ENCODE measurements around the gene TMEM266. TPM values are rescaled to one million over a fixed set of nuclear protein-coding genes. Genes with fewer than 3 reads are reported as not detected.

The TMEM266 gene
- total and polyA plus RNA-seq, 5 experiments from 2014 or later, result not detected

DNA sequence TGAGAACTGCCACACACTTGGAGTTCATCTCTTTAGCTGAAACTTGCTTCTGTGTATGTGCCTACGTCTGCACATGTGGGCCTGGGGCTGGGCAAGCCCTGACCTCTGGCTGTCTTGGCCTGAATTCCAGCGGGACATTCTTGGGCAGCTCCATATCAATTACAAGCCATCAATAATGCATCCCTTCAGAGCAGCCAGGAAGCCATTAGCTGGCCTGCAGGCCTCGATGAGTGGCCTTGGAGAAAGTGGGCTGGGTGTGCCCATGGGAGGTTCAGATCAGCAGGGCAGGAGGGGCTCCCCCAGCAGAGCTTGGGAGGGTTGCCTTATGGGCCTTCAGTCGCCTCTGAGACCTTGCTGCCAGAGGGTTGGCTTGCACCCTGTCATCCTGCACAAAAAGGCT lies 127.4 kb downstream of the TMEM266 start:
- DNase-seq (no peak), ATAC-seq (no peak)
- Mint-ChIP-seq H3K4me1 (peaks cover 10 to 14% (median 11%) of the 10 kb centered on the region in 4 donors), H3K27me3 (peaks cover 33 to 74% (median 38%) of the 10 kb centered on the region in 5 donors), H3K36me3 (no peaks in the 10 kb centered on the region), H3K27ac (no peak overlapping the region), H3K4me3 (no peak overlapping the region), H3K9me3 (no peaks in the 10 kb centered on the region)
- POLR2A ChIA-PET, result no interaction called here

- Mint-ChIP-seq H3K36me3 (no peaks in the 10 kb centered on the region), H3K9me3 (no peaks in the 10 kb centered on the region), H3K27ac (no peak overlapping the region), H3K27me3 (peaks cover 35 to 75% (median 44%) of the 10 kb centered on the region in 5 donors), H3K4me3 (peak overlapping the region in 2 of 10 donors; percentile 26 to 58), H3K4me1 (peaks cover 11 to 18% (median 11%) of the 10 kb centered on the region in 4 donors)
- POLR2A ChIA-PET, result no interaction called here
- DNase-seq (no peak), ATAC-seq (no peak)
Measured at GRCh38 chr15:76189106-76189505, 129.3 kb downstream of the TMEM266 start.

DNA sequence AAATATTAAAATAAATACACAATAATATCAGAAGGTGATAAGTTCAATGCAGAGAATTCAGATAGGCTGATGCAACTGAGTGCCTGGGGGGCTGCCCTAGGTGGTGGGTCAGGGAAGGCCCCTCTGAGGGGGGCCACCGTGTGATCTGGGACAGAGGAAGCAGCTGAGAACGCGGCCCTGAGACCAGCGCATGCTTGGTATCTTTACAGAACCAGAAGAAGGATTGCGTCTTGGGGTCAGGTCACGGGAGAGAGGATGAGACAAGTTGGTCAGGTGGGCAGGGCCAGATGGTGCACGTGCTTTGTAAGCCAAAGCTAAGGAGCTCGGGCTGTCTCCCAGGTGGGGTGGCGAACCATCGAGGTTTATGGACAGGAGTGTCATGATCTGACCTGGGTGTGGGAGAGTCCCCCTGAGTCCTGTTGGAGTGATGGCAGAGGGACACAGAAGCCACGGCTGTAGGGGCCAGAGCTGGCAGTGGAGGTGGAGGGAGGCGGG lies 130.3 kb downstream of the TMEM266 start:
- no peaks in the 10 kb centered on the region for H3K9me3 Mint-ChIP-seq
- H3K36me3 Mint-ChIP-seq, result no peaks in the 10 kb centered on the region
- H3K27ac Mint-ChIP-seq, result peak overlapping the region in 2 of 10 donors; percentile 28 to 38
- peaks cover 34 to 70% (median 44%) of the 10 kb centered on the region in 5 donors for H3K27me3 Mint-ChIP-seq
- ATAC-seq, result no peak
- DNase-seq, result no peak
- H3K4me3 Mint-ChIP-seq, result peak overlapping the region in 6 of 10 donors; percentile 39 to 72 (median 52)
- POLR2A ChIA-PET, result no interaction called here
- peaks cover 11 to 18% (median 11%) of the 10 kb centered on the region in 4 donors for H3K4me1 Mint-ChIP-seq

DNA sequence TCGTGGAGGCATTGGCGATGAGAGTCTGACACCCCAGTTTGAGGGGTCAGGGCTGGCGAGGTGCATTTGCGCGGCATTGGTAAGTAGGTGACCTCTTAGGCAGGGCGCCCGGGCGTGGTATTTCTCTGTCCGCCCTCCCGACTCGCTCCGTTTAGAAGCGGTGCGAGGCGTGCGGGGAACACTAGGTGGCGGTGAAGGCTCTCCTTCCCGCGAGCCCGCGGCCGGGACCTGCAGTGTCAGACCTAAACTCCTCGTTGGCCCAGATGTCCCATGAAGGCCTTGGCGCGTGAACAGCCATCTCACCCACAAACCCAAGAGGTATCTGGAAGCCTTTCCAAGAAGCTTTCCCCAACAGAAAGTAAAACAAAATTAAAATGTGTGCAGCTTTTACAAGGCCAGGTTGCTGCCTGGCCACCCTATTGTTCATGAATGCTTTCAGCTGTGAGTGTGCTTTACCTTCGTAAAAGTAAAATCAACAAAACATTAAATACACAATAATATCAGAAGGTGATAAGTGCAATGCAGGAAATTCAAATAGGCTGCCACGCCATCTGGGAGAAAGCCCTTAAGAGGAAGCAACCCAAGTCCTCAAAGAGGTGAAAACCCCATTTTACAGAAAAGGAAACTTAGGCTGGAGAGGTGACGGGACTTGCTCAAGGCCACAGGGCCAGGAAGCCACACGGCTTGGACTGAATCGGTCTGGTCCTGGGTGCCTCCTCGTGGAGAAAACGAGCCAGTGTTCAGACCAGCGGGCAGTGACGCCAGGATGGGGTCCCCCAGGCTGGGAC lies 131.2 kb downstream of the TMEM266 start:
- Mint-ChIP-seq H3K4me1 (peaks cover 11 to 18% (median 11%) of the 10 kb centered on the region in 4 donors), H3K4me3 (peak overlapping the region; percentile 53 to 77 (median 68)), H3K27me3 (peaks cover 29 to 61% (median 39%) of the 10 kb centered on the region in 5 donors), H3K9me3 (no peaks in the 10 kb centered on the region), H3K36me3 (no peaks in the 10 kb centered on the region), H3K27ac (peak overlapping the region in 2 of 10 donors; percentile 28 to 65)
- POLR2A ChIA-PET, result no interaction called here
- DNase-seq (peak; percentile 17 to 76 (median 52)), ATAC-seq (peak; percentile 86 to 95)

DNA sequence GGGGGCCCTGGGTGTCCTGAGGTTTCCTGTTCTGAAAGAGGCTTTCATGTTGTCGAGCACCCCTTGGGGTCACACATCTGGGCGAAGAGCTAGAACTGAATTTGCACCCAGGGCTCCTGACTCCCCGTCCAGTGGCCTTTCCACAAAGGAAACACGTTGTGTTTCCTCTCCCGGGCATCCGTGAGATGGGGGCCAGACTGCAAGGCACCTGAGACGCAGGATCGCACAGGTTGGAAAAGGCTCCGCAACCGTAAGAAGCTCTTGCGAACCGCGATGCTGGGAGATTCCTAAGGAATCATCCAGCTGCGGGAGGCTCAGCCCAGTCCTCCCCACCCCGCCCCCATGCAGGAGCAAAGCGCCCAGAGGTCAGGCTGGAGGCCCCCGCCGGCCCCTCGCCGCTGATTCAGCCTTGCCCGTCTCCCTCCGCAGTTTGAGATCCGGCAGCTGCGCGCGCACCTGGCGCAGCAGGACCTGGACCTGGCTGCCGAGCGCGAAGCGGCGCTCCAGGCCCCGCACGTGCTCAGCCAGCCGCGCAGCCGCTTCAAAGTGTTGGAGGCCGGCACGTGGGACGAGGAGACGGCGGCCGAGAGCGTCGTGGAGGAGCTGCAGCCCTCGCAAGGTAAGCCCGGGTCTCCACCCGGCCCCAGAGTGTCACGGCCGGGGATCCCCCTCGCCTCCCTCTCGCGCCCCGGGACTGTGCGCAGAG lies 131.9 kb downstream of the TMEM266 start:
- Mint-ChIP-seq H3K4me3 (no peak overlapping the region), H3K36me3 (no peaks in the 10 kb centered on the region), H3K27me3 (peaks cover 25 to 54% (median 35%) of the 10 kb centered on the region in 5 donors), H3K27ac (no peak overlapping the region), H3K9me3 (no peaks in the 10 kb centered on the region), H3K4me1 (peaks cover 9 to 18% (median 12%) of the 10 kb centered on the region in 4 donors)
- POLR2A ChIA-PET, result no interaction called here
- DNase-seq (no peak), ATAC-seq (no peak)

DNA sequence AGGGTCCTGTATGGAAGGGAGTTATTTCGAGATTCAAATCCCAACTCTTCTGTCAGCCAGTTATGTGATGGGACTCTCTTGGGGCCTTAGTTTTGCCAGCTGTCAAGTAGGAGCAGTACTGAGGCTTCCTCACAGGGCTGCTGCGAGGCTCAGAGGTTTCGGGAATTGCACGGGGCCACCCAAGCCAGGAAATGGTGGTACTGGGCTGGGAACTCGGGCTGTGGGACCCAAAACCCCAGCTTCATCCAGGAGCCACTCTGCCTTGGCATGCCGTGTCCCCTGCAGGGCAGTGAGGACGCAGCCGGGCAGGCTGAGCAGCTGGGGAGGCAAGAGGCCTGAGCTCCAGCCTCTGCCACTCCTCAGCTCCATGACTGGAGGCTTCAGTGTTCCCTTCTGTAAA lies 132.9 kb downstream of the TMEM266 start:
- H3K27ac Mint-ChIP-seq, result no peak overlapping the region
- peaks cover 24 to 45% (median 29%) of the 10 kb centered on the region in 5 donors for H3K27me3 Mint-ChIP-seq
- peaks cover 9 to 20% (median 15%) of the 10 kb centered on the region in 4 donors for H3K4me1 Mint-ChIP-seq
- no peaks in the 10 kb centered on the region for H3K36me3 Mint-ChIP-seq
- H3K4me3 Mint-ChIP-seq, result no peak overlapping the region
- POLR2A ChIA-PET, result no interaction called here
- ATAC-seq (no peak), DNase-seq (no peak)
- no peaks in the 10 kb centered on the region for H3K9me3 Mint-ChIP-seq

DNA sequence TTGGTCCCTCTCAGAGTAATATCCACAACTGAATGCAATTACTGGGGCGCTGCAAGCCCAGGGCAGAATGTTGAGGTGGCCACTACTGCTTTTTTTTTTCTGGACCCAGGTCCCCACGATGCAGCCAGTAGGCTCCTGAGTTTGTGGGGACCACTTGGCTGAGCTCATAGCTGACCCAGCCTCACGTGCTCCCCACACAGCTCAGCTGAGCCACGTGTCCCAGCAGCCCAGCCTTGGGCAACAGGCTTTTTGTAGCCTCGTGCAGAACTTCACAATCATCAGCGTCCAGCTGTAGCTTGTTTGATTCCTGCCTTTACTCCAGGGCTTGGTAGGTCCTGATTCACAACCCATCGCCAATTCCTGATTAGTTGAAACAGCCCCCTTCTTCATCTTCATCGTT lies 134.1 kb downstream of the TMEM266 start:
- DNase-seq, result no peak
- Mint-ChIP-seq H3K4me1 (peaks cover 9 to 20% (median 15%) of the 10 kb centered on the region in 4 donors), H3K36me3 (no peaks in the 10 kb centered on the region), H3K27ac (peak overlapping the region in 1 of 10 donors; percentile 9), H3K27me3 (peaks cover 17 to 34% (median 23%) of the 10 kb centered on the region in 5 donors), H3K4me3 (peak overlapping the region in 1 of 10 donors; percentile 40), H3K9me3 (no peaks in the 10 kb centered on the region)
- POLR2A ChIA-PET, result no interaction called here
- ATAC-seq, result no peak

DNA sequence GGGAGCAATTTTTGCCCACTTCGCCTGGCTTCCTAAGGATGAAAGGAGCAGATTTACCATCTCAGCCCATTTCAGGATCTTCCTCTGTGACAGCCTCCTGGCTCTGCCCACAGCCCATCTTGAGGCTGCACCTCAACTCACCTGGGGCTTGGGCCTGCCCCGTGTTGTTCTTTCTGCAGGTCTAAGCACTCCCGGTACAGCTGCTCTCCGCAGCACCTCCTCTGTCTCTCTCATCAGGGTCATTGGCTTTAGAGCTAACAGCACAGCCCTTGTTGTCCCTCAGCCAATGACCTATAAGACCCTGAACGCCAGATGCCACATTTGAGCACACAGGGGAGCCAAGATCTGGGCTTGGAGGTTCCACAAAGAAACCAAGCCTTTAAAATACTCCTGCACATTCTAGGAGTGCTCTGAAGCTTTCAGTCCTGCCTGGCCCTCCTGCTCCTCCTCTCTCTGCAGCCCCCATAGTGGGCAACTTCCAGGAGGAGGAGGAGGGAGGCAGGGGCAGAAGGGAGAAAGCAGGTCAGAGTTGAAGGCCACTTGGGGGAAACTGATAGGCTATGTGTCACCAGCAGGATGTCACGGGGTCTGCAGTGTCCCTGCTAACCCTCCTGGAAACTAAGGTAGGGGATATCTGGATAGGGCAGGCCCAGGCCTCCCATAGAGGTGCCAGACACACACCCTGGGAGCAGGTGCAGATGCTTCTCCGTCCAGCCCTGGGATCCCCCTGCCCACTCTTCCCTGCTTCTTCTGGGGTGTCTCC lies 135.9 kb downstream of the TMEM266 start:
- no peaks in the 10 kb centered on the region for H3K36me3 Mint-ChIP-seq
- no peaks in the 10 kb centered on the region for H3K9me3 Mint-ChIP-seq
- peak overlapping the region in 3 of 10 donors; percentile 12 to 71 (median 64) for H3K27ac Mint-ChIP-seq
- DNase-seq (no peak), ATAC-seq (no peak)
- H3K4me1 Mint-ChIP-seq, result peaks cover 3 to 16% (median 7%) of the 10 kb centered on the region in 4 donors
- H3K27me3 Mint-ChIP-seq, result peaks cover 5 to 19% (median 9%) of the 10 kb centered on the region in 5 donors
- H3K4me3 Mint-ChIP-seq, result no peak overlapping the region
- POLR2A ChIA-PET, result interaction anchor here (0.5 kb wide), 1 partner anchor 1134 kb away, joined by 3 read pairs; no protein-coding TSS in a partner anchor

DNA sequence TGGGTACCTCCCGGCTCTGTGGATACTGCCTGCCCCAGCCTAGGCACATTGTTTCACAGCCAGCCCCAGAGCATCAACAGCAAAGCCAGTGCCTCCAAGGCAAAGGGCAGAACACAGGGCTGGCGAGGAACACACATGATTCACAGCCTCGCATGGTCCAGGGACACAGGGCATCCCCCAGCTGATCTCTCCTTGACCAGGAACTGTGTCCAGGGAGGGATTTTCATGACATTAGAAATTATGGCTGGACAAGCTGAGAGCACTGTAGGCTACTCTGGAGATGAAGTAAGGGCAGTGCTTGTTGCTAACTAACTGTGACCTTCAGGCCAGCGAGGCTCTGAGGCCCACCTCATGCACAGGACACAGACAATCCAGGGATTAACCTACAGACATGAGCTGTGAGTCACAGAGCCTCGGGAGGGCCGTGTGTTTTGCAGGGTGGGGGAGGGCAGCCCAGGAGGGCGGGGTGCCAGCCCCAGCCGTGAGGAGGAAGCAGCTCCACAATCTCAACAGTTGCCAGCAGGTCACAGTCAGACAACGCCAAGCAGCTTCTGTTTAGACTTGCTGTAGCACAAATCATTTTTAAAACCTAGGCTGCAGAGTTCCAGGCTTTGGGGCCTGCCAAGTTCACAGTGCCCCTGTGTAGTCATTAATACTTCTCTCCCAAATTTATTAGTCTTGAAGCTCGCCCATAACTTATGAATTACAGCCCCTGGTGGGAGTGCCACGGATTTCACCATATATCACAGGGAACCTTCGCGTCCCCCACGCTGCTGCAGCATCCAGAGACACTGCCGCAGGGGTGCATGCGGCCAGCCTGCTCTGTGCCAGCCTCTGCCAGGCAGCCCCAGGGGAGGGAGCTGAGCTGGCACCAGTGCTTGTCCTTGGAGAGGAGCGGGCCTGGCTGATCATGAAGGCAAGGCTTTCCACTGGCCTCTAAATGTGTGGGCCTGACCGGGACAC lies 136.8 kb downstream of the TMEM266 start:
- H3K4me1 Mint-ChIP-seq, result peaks cover 0 to 9% (median 3%) of the 10 kb centered on the region in 4 donors
- no peak for DNase-seq
- ATAC-seq, result no peak
- POLR2A ChIA-PET, result no interaction called here
- no peak overlapping the region for H3K4me3 Mint-ChIP-seq
- peak overlapping the region in 3 of 10 donors; percentile 12 to 71 (median 64) for H3K27ac Mint-ChIP-seq
- H3K36me3 Mint-ChIP-seq, result no peaks in the 10 kb centered on the region
- peaks cover 0 to 11% (median 4%) of the 10 kb centered on the region in 5 donors for H3K27me3 Mint-ChIP-seq
- H3K9me3 Mint-ChIP-seq, result no peaks in the 10 kb centered on the region

- Mint-ChIP-seq H3K9me3 (no peaks in the 10 kb centered on the region), H3K27ac (peak overlapping the region in 1 of 10 donors; percentile 55)
- no peak for ATAC-seq
Measured at GRCh38 chr15:76197703-76198455, 138.1 kb downstream of the TMEM266 start.

More at GRCh38 chr15:76197703-76198455, 138.1 kb downstream of the TMEM266 start:
- Mint-ChIP-seq H3K36me3 (no peaks in the 10 kb centered on the region), H3K4me3 (no peak overlapping the region), H3K27me3 (peaks cover 0 to 2% (median 0%) of the 10 kb centered on the region in 5 donors), H3K4me1 (peaks cover 0 to 9% (median 0%) of the 10 kb centered on the region in 4 donors)
- POLR2A ChIA-PET, result no interaction called here
- DNase-seq, result no peak
